HG03103 (cell line): ENCODE data around the gene PLBD1.

Experiments
- ATAC-seq: cut with Tn5 transposase; IDR thresholded peaks from one replicate; pipeline ENCODE4 v1.9.1; 2021; ENCODE audit warnings: low read depth; ENCODE audit not compliant: unreplicated experiment

The PLBD1 gene

DNA sequence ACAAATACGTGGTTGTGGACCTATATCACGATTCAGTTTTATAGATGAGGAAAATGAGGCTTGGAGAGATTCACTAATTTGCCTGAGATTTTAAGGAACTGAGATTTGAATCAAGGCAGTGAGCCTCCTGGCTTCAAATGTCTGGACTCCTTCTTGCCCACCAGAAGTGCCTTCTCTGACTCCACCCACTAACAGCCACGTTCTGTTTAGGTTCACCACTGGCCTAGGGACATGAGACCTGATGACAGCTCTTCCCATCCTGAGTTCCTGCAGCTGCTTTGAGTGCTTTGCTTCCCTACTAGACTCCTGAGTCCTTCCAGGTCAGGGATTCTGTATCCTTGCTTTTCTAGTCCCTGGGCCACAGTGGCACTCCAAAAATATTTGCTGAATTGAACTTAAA is 57.1 kb downstream of the PLBD1 start:
- ATAC-seq = no peak

DNA sequence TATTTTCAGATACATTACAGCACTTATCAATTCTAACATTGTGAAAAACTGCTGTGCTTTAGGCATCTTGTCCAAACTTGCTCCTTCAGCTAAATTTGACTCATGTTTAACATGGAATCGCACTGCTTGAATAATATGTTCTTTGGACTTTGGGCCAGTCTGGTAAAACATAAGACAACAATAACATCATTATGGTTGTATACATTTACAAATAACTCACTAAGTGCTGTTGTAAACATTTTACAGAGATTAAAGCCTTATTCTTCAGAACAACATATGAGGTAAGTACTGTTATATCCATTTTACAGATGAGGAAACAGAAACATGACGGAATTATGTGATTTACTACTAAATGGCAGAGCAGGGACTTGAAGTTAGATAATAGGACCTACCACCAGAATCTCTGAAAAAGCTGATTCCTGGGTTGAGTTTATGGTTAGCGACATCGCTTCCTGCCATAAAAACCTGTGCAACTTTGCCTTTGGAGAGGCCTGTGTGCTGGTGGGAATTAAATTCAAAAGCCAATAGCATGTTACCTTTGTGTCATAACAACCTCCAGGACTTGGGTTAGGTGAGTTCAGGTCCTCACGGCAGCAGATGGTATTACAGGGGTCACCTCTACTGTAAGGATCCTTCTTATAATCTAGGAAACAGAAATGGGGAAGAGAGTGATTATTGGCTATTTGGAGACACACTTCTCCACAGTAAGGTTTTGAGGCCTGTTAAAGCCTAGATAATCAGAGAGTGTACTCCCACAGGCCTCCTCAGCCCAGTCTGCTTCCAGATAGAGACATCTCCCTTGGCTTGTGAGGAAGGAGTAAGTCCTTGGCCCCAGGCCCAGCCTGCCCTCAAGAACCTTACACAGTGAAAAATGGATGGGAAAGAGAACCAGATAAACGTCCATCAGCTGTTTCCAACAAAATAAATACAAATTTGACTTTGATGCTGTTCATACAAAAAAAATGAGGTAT is 61.8 kb downstream of the PLBD1 start:
- no peak for ATAC-seq

DNA sequence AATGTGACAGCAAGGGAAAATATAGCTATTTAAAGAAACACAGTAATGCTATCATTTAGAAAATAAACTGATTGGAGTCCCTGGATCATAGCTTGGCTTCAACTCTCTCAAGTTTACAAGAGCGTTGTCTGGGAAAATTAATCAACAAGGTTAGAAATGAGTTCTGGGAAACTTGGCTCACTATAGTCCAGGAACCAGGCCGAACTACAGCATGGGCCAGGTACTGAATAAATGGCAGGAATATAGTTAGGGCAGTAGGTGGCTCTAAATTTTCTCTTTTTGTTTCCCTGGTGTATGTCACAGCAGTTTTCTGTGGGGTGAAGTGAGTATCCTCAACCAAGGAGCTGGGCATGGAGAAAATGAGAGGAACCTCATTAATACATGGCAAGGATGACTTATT is 72.4 kb downstream of the PLBD1 start:
- no peak for ATAC-seq

DNA sequence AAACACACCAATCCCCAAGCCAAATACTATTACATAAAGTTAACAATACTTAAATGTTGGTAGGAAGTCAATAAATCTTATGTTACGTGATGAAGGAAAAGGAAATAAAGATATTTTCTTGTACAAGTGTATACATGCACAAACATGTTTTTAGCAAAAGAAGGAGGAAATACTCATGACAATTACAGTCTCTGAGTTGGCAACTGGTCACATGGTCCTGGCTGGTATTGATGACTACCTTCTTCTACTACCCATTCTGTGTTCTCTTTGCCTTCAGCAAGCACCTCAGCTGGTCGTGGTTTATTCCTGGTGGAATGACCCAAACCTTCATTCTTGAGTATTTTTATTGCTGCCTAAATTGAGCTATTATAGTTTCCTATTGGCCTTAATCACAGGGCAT is 84.8 kb downstream of the PLBD1 start:
- ATAC-seq = no peak

DNA sequence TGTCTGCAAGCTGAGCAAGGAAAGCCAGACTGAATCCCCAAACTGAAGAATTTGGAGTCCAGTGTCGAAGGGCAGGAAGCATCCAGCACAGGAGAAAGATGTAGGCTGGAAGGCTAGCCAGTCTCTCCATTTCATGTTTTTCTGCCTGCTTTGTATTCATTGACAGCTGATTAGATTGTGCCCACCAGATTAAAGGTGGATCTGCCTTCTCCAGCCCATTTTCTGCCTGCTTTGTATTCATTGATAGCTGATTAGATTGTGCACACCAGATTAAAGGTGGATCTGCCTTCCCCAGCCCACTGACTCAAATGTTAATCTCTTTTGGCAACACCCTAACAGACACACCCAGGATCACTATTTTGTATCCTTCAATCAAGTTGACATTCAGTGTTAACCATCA is 85.3 kb downstream of the PLBD1 start:
- no peak for ATAC-seq

DNA sequence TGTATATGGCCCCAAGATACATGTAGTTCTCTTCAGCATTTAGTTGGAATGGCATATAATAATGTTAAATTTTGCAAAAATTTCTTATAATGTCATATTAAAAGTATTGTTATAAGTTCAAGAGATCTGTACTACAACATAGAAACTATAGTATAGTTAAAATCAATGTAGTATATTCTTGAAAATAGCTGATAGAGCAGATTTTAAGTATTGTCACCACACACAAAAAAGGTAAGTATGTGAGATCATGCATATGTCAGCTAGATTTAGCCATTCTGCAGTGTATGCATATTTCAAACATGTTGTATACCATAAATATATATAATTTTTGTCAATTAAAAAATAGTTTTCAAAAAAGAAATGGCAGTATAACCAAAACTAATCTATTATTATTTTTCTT is 86.5 kb downstream of the PLBD1 start:
- no peak for ATAC-seq

DNA sequence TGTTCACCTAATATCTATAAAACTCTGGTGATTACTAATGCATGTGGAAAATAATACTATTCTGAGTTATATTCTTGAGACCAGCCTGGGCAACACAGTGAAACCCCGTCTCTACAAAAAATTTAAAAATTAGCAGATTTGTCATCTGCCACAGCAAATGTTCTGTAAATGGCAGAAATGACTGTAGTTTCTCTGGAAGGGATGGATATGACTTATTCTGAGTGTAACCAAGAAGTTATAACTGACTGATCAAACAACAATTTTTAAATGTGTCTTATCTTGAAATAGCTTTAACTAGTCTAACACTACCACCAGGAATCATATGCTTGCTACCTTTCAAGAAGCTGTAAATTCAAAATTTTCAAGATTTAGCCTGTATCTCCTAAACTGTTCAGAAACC is 88.7 kb downstream of the PLBD1 start:
- no peak for ATAC-seq

DNA sequence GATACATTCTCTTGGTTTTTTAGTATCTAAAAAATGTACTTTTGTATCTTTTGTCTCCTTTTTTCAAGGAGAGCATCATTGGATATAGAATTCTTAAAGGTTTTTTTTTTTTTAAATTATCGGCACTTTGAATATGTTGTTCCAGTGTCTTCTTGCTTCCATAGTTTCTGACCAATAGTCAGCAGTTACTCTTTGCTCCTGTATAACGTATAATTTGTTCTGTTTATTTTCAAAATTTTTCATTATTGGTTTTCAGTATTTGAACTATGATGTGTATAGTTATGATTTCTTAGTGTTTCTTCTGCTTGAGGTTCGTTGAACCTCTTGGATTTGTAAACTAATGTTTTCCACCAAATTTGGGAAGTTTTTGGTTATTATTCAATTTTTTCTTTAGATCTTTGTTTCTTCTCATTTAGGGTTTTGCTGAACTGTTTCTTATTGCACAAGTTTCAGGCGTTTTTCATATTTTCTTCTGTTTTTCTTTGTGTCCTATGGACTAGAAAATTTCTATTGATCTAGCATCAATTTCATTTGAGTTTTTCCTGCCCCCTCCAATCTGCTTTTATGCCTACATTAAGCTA is 93.9 kb downstream of the PLBD1 start:
- ATAC-seq = no peak

DNA sequence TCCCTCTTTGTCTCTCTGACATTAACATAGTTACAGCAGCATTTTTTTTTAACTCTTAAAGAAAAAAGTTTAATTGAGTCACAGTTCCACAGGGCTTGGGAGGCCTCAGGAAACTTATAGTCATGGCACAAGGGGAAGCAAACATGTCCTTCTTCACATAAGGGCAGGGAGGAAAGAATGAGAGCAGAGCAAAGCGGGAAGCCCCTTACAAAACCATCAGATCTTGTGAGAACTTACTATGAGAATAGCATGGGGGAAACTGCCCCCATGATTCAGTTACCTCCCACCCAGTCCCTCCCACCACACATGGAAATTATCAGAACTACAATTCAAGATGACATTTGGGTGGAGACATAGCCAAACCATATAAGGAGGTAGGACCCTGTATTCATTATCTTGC is 96.2 kb downstream of the PLBD1 start:
- ATAC-seq = no peak

DNA sequence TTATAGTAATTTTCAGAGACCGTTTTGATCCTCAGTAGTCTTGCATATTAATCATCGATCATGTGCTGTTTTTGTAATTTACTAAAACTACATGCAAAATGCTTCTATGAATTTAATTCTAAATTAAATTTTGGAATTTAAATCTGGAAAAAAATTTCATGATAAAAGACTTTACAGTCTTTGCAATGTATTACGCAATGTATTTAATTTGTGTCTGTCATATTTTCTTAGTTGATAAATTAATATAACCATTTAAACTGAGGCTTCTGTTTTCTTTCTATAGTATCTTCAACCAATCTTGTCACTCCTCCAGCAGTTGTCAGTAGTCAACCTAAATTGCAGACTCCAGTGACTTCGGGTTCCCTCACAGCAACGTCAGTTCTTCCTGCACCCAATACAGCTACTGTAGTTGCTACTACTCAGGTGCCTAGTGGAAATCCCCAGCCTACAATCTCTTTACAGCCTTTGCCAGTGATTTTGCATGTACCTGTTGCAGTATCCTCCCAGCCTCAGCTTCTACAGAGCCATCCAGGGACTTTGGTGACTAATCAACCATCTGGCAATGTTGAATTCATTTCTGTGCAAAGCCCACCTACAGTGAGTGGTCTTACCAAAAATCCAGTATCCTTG is 107.4 kb downstream of the PLBD1 start:
- ATAC-seq = no peak

DNA sequence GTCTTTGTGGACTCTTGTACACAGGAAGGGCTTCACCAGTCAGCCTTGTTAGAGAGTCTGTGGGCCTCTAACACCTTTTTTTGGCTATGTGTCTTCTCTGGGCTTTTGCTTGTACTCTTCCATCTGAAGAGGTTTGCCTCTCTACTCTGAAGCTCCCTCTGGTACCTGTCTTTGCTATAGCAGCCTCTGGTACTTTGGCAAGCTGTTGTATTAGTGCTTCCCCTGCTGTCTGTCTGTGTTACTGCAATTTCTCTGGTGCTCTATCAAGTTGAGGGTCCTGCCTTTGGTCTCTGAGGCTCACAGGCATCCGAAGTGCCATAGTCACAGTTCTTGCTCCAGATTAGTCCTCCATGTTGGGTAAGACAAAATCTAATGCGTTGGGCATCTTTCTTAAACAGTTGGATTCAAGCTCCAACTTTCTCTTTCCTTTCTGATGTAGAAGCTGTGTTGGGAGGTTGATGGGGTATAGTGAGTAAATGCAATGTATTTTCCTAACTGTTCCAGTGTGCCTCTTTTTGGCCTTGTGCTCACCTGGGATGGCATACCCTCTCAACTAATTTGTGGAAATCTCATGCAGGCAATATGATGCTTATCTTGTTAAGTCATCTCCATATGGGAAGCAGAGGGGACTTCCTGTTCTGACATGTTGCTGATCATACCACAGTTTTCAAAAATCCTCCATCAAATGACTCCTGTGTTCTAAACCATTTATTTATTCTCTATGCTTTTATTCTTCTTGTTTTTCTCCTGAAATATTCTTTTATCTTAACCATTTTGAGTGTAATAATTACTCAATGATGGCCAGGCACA is 113.4 kb downstream of the PLBD1 start:
- ATAC-seq = no peak
